Fibroblast of lung (primary cell): Measurements from ENCODE around the gene USP24. TPM values are rescaled to one million over a fixed set of nuclear protein-coding genes. Genes with fewer than 3 reads are reported as not detected.

ENCODE experiments used
- DNase-seq, 2 donors: peaks; one replicate each; pipeline versions ENCODE4 v3.0.0 to v3.0.0-alpha.2; 2010; ENCODE audit warnings: low read depth in 2 of 2
- H2AFZ ChIP-seq: 2 replicates; pipeline ENCODE4 v1.5.1; 2012; ENCODE audit warnings: low read length, control low read depth, inconsistent platforms
- H3K27ac ChIP-seq: 2 replicates; pipeline ENCODE4 v1.5.1; 2011; ENCODE audit warnings: low read length, control low read depth; ENCODE audit not compliant: insufficient read depth
- H3K27me3 ChIP-seq: 2 replicates; pipeline ENCODE4 v1.5.1; 2011; ENCODE audit warnings: mild to moderate bottlenecking, low read length; ENCODE audit not compliant: control insufficient read depth, insufficient read depth
- H3K36me3 ChIP-seq: 2 replicates; pipeline ENCODE4 v1.5.1; 2011; ENCODE audit warnings: low read length; ENCODE audit not compliant: control insufficient read depth, insufficient read depth
- H3K4me1 ChIP-seq: 2 replicates; pipeline ENCODE4 v1.5.1; 2011; ENCODE audit warnings: low read length; ENCODE audit not compliant: control insufficient read depth, insufficient read depth; ENCODE audit errors: extremely low read depth
- H3K4me2 ChIP-seq: 2 replicates; pipeline ENCODE4 v1.5.1; 2011; ENCODE audit warnings: low read length, control low read depth; ENCODE audit not compliant: insufficient read depth; ENCODE audit errors: extremely low read depth
- H3K4me3 ChIP-seq, 4 experiments: fragments of 200-600 bp in 1 of 4; sonication (generic) in 1 of 4; replicated peaks in 1 of 4; 2 replicates each; pipeline ENCODE4 v1.5.1; 2011 to 2016; ENCODE audit warnings: low read length in 4 of 4, low read depth in 3 of 4, mild to moderate bottlenecking in 3 of 4, control low read depth in 2 of 4, inconsistent platforms in 1 of 4, mixed read lengths in 1 of 4; ENCODE audit not compliant: insufficient read depth in 1 of 4; ENCODE audit errors: control extremely low read depth in 1 of 4
- H3K79me2 ChIP-seq: 2 replicates; pipeline ENCODE4 v1.5.1; 2012; ENCODE audit warnings: mild to moderate bottlenecking, low read length, inconsistent platforms; ENCODE audit not compliant: control insufficient read depth, insufficient read depth
- H3K9ac ChIP-seq: 2 replicates; pipeline ENCODE4 v1.5.1; 2011; ENCODE audit warnings: mild to moderate bottlenecking, low read length, control low read depth; ENCODE audit not compliant: insufficient read depth
- H3K9me3 ChIP-seq: 2 replicates; pipeline ENCODE4 v1.5.1; 2012; ENCODE audit warnings: low read depth, low read length; ENCODE audit not compliant: control insufficient read depth, insufficient read depth
- H4K20me1 ChIP-seq: 2 replicates; pipeline ENCODE4 v1.5.1; 2011; ENCODE audit warnings: low read length; ENCODE audit not compliant: control insufficient read depth, insufficient read depth; ENCODE audit errors: extremely low read depth
- EZH2 ChIP-seq: IDR thresholded peaks from 2 replicates; pipeline ENCODE4 v1.5.1; 2012; ENCODE audit warnings: low read length, control low read depth, mild to moderate bottlenecking; ENCODE audit errors: missing control alignments
- polyA plus RNA-seq, 2 donors: library from polyadenylated mRNA; depleted of rRNA in 1 of 2; stranded (reverse) in 1 of 2; unstranded in 1 of 2; fragments of >200 nt; gene quantifications; 2 replicates each; pipeline ENCODE4 v1.2.1, GENCODE V29; 2011 to 2012; ENCODE audit warnings: missing spikeins in 1 of 2
- total RNA-seq: library from RNA; depleted of rRNA; stranded (reverse); fragments of >200 nt; gene quantifications from 2 replicates; pipeline ENCODE4 v1.2.1, GENCODE V29; 2014
- TF ChIP-seq, protein P1 (sequence below), 2 donors: IDR thresholded peaks in 1 of 2; conservative IDR thresholded peaks in 1 of 2; 1 replicate in 1 of 2; 2 replicates in 1 of 2; pipeline ENCODE4 v1.5.1; 2011 to 2012; ENCODE audit warnings: low read length in 2 of 2, control low read depth in 1 of 2, inconsistent platforms in 1 of 2, low read depth in 1 of 2, mild to moderate bottlenecking in 1 of 2

The USP24 gene
- total and polyA plus RNA-seq, 2 donors (not counting 1 experiment from before 2014, with no cell fraction given): 16.4 to 63.9 TPM

DNA sequence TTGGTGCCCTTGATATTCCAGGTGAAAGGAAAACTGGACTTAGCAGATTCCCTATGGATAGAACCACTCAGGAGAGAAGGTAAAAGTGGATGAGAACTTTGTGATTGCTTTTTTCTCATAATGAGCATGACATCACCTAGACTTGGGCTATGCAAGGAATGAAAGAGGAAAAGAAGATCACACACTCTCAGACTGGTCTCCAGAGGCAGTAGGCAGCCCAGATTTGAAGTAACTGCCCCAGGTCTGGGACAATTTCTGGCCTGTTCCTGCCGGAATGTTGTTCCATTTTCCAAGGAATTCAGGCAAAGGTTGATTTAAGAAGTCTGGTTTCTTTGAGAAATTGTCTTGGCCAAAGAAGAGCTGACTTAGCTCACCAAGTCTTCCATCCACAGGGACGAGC is 31.7 kb upstream of the USP24 start:
- H3K4me2 ChIP-seq: no peak overlapping the region
- no peak overlapping the region for H3K27ac ChIP-seq
- no peaks in the 10 kb centered on the region for H3K79me2 ChIP-seq
- H3K9ac ChIP-seq: no peak overlapping the region
- no peak overlapping the region for H3K4me3 ChIP-seq
- no peaks in the 10 kb centered on the region for H3K4me1 ChIP-seq
- no peaks in the 10 kb centered on the region for H3K36me3 ChIP-seq
- no peaks in the 10 kb centered on the region for H3K27me3 ChIP-seq
- TF ChIP-seq EZH2: no peak
- TF ChIP-seq, protein P1, sequence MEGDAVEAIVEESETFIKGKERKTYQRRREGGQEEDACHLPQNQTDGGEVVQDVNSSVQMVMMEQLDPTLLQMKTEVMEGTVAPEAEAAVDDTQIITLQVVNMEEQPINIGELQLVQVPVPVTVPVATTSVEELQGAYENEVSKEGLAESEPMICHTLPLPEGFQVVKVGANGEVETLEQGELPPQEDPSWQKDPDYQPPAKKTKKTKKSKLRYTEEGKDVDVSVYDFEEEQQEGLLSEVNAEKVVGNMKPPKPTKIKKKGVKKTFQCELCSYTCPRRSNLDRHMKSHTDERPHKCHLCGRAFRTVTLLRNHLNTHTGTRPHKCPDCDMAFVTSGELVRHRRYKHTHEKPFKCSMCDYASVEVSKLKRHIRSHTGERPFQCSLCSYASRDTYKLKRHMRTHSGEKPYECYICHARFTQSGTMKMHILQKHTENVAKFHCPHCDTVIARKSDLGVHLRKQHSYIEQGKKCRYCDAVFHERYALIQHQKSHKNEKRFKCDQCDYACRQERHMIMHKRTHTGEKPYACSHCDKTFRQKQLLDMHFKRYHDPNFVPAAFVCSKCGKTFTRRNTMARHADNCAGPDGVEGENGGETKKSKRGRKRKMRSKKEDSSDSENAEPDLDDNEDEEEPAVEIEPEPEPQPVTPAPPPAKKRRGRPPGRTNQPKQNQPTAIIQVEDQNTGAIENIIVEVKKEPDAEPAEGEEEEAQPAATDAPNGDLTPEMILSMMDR (conservative IDR thresholded peaks at IDR 0.05 in 1 of 2, IDR thresholded peaks at IDR 0.05 in 1 of 2; ENCODE audit: low read depth in 1 of 2, low read length in 2 of 2): no peak
- no peaks in the 10 kb centered on the region for H3K9me3 ChIP-seq
- no peaks in the 10 kb centered on the region for H4K20me1 ChIP-seq
- DNase-seq: no peak
- no peak overlapping the region for H2AFZ ChIP-seq

GRCh38 chr1:55246331-55246730 is 31.2 kb upstream of the USP24 start:
- Histone ChIP-seq H3K9ac (no peak overlapping the region), H3K4me2 (no peak overlapping the region), H3K27ac (no peak overlapping the region), H4K20me1 (no peaks in the 10 kb centered on the region), H3K79me2 (no peaks in the 10 kb centered on the region), H3K36me3 (no peaks in the 10 kb centered on the region), H2AFZ (no peak overlapping the region), H3K9me3 (no peaks in the 10 kb centered on the region), H3K4me1 (no peaks in the 10 kb centered on the region), H3K4me3 (no peak overlapping the region), H3K27me3 (no peaks in the 10 kb centered on the region)
- TF ChIP-seq, protein P1 (conservative IDR thresholded peaks at IDR 0.05 in 1 of 2, IDR thresholded peaks at IDR 0.05 in 1 of 2; ENCODE audit: low read depth in 1 of 2, low read length in 2 of 2): no peak
- no peak for TF ChIP-seq EZH2
- no peak for DNase-seq

DNA sequence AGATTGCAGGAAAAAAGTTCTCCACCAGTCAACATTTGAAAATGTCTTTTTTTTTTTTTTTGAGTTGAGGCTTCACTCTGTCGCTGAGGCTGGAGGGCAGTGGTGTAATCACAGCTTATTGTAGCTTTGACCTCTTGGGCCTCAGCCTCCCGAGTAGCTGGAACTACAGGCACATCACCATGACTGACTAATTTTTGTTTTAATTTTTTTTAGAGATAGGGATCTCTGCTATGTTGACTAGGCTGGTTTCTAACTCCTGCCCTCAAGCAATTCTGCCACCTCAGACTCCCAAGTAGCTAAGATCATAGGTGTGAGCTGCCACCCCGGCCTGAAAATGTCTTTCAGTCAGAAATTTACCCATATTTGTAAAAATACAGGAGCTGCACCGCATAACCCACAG is 30.6 kb upstream of the USP24 start:
- no peaks in the 10 kb centered on the region for H3K9me3 ChIP-seq
- no peak overlapping the region for H3K27ac ChIP-seq
- no peaks in the 10 kb centered on the region for H4K20me1 ChIP-seq
- no peak for TF ChIP-seq EZH2
- TF ChIP-seq, protein P1 (conservative IDR thresholded peaks at IDR 0.05 in 1 of 2, IDR thresholded peaks at IDR 0.05 in 1 of 2; ENCODE audit: low read depth in 1 of 2, low read length in 2 of 2): no peak
- H3K79me2 ChIP-seq: no peaks in the 10 kb centered on the region
- H3K9ac ChIP-seq: no peak overlapping the region
- no peaks in the 10 kb centered on the region for H3K36me3 ChIP-seq
- H3K4me1 ChIP-seq: no peaks in the 10 kb centered on the region
- DNase-seq: no peak
- H2AFZ ChIP-seq: no peak overlapping the region
- no peak overlapping the region for H3K4me2 ChIP-seq
- no peak overlapping the region for H3K4me3 ChIP-seq
- no peaks in the 10 kb centered on the region for H3K27me3 ChIP-seq
